Natural killer cell (primary cell): ENCODE results near the gene CEP152. TPM values are rescaled to one million over a fixed set of nuclear protein-coding genes. Genes with fewer than 3 reads are reported as not detected.

Experiments used
- ATAC-seq, 3 donors: fragments of 150-1000 bp in 2 of 3; fragments of 200-7000 bp in 1 of 3; cut with Tn5 transposase; 1 replicate in 1 of 3; 2 replicates in 2 of 3; pipeline ENCODE4 v1.10.0; 2021; ENCODE audit warnings: mild to moderate bottlenecking in 2 of 3, moderate library complexity in 2 of 3
- DNase-seq, 2 donors: peaks; one replicate each; pipeline versions ENCODE4 v3.0.0 to v3.0.0-alpha.2; 2013 to 2021; ENCODE audit warnings: mixed read lengths in 1 of 2
- H3K27ac ChIP-seq: one replicate; pipeline ENCODE4 v1.5.1; 2013; ENCODE audit warnings: mild to moderate bottlenecking, low read length
- H3K27me3 ChIP-seq: one replicate; pipeline ENCODE4 v1.6.1; 2013; ENCODE audit warnings: low read length; ENCODE audit not compliant: control insufficient read depth, insufficient read depth
- H3K36me3 ChIP-seq: one replicate; pipeline ENCODE4 v1.6.1; 2013; ENCODE audit warnings: low read length; ENCODE audit not compliant: control insufficient read depth, insufficient read depth
- H3K4me1 ChIP-seq: one replicate; pipeline ENCODE4 v1.6.1; 2013; ENCODE audit warnings: low read length; ENCODE audit not compliant: control insufficient read depth, insufficient read depth
- H3K4me3 ChIP-seq: one replicate; pipeline ENCODE4 v1.5.1; 2013; ENCODE audit warnings: low read length
- H3K9me3 ChIP-seq: one replicate; pipeline ENCODE4 v1.6.1; 2013; ENCODE audit warnings: low read length; ENCODE audit not compliant: control insufficient read depth, insufficient read depth
- H3K27ac Mint-ChIP-seq, 2 donors: one replicate each; pipeline ENCODE4 v1.8.0; 2022; ENCODE audit warnings: mild to moderate bottlenecking in 2 of 2, mixed read lengths in 2 of 2, moderate library complexity in 1 of 2
- H3K27me3 Mint-ChIP-seq, 2 donors: one replicate each; pipeline ENCODE4 v1.8.0; 2022; ENCODE audit warnings: low read depth in 2 of 2, mixed read lengths in 2 of 2
- H3K36me3 Mint-ChIP-seq: one replicate; pipeline ENCODE4 v1.8.0; 2022; ENCODE audit warnings: mixed read lengths
- H3K4me1 Mint-ChIP-seq, 2 donors: one replicate each; pipeline ENCODE4 v1.8.0; 2022; ENCODE audit warnings: mixed read lengths in 2 of 2
- H3K4me3 Mint-ChIP-seq: one replicate; pipeline ENCODE4 v1.8.0; 2022; ENCODE audit warnings: mild to moderate bottlenecking, moderate library complexity, mixed read lengths
- H3K9me3 Mint-ChIP-seq, 2 donors: one replicate each; pipeline ENCODE4 v1.8.0; 2022; ENCODE audit warnings: mixed read lengths in 2 of 2
- CTCF ChIP-seq: fragments of 200-600 bp; IDR thresholded peaks from one replicate; pipeline ENCODE4 v1.8.0; 2022; ENCODE audit warnings: antibody characterized with exemption
- WGBS: methylation state at CpG from one replicate; pipeline ENCODE4 v1.1.7; 2013; ENCODE audit warnings: missing lambda C conversion rate; ENCODE audit not compliant: insufficient coverage; 5-methylcytosine and 5-hydroxymethylcytosine counted together
- intact Hi-C: fragments of 100-400 bp; cut with micrococcal nuclease; formaldehyde crosslinking; loops from one replicate; pipeline ENCODE4 v1.14.2; 2022
- total RNA-seq, 4 donors: library from RNA; stranded (reverse); fragments of 120-200 nt in 1 of 4; gene quantifications; one replicate each; pipeline versions ENCODE4 v1.2.3 to v1.2.4, GENCODE V29; 2013 to 2022

CEP152 gene
- total RNA-seq, 3 donors from 2014 or later (not counting 1 experiment from before 2014, with no cell fraction given), result 7.2 to 11.4 (median 9.2) TPM

GRCh38 chr15:48825075-48825474 lies 14.2 kb upstream of the CEP152 start:
- intact Hi-C loops, result no loop called here
- H3K4me3 Mint-ChIP-seq, result no peak overlapping the region
- no peaks in the 10 kb centered on the region for H3K36me3 ChIP-seq
- H3K27ac Mint-ChIP-seq, result no peak overlapping the region
- H3K9me3 Mint-ChIP-seq, result no peaks in the 10 kb centered on the region
- no peaks in the 10 kb centered on the region for H3K36me3 Mint-ChIP-seq
- no peak for DNase-seq
- H3K9me3 ChIP-seq, result no peaks in the 10 kb centered on the region
- no peaks in the 10 kb centered on the region for H3K4me1 ChIP-seq
- no peak overlapping the region for H3K4me3 ChIP-seq
- TF ChIP-seq CTCF, result no peak
- no peak for ATAC-seq
- H3K4me1 Mint-ChIP-seq, result no peaks in the 10 kb centered on the region
- H3K27me3 Mint-ChIP-seq, result peaks cover 9 to 37% of the 10 kb centered on the region in 2 donors
- peaks cover 5% of the 10 kb centered on the region for H3K27me3 ChIP-seq
- WGBS, result 100% methylated on average over 1 of the region's 1 CpG
- no peak overlapping the region for H3K27ac ChIP-seq

- no peak overlapping the region for H3K27ac Mint-ChIP-seq
- no peaks in the 10 kb centered on the region for H3K36me3 Mint-ChIP-seq
- intact Hi-C loops, result no loop called here
- ATAC-seq (no peak), DNase-seq (no peak)
- Histone ChIP-seq H3K9me3 (no peaks in the 10 kb centered on the region), H3K36me3 (no peaks in the 10 kb centered on the region), H3K27ac (no peak overlapping the region), H3K27me3 (peaks cover 5% of the 10 kb centered on the region), H3K4me3 (no peak overlapping the region), H3K4me1 (no peaks in the 10 kb centered on the region)
- no peaks in the 10 kb centered on the region for H3K9me3 Mint-ChIP-seq
- TF ChIP-seq CTCF, result no peak
- H3K27me3 Mint-ChIP-seq, result peaks cover 9 to 37% of the 10 kb centered on the region in 2 donors
- WGBS, result no CpG with 5 or more reads among the region's 1 CpG
- no peak overlapping the region for H3K4me3 Mint-ChIP-seq
- H3K4me1 Mint-ChIP-seq, result no peaks in the 10 kb centered on the region
Observed at GRCh38 chr15:48823706-48824105, 12.8 kb upstream of the CEP152 start.

- no peaks in the 10 kb centered on the region for H3K36me3 ChIP-seq
- no peak for TF ChIP-seq CTCF
- H3K27ac ChIP-seq, result no peak overlapping the region
- ATAC-seq, result no peak
- H3K4me1 ChIP-seq, result no peaks in the 10 kb centered on the region
- H3K27me3 ChIP-seq, result peaks cover 2% of the 10 kb centered on the region
- DNase-seq, result no peak
- no peaks in the 10 kb centered on the region for H3K4me1 Mint-ChIP-seq
- no peak overlapping the region for H3K4me3 ChIP-seq
- no peak overlapping the region for H3K27ac Mint-ChIP-seq
- no peaks in the 10 kb centered on the region for H3K9me3 Mint-ChIP-seq
- intact Hi-C loops, result no loop called here
- no peaks in the 10 kb centered on the region for H3K36me3 Mint-ChIP-seq
- no peak overlapping the region for H3K4me3 Mint-ChIP-seq
- WGBS, result 65% methylated on average over 1 of the region's 1 CpG
- no peaks in the 10 kb centered on the region for H3K9me3 ChIP-seq
- peaks cover 9 to 37% of the 10 kb centered on the region in 2 donors for H3K27me3 Mint-ChIP-seq
Observed at GRCh38 chr15:48823237-48823636, 12.4 kb upstream of the CEP152 start.

- no peak overlapping the region for H3K27ac Mint-ChIP-seq
- H3K4me1 ChIP-seq, result peaks cover 15% of the 10 kb centered on the region
- no peaks in the 10 kb centered on the region for H3K27me3 ChIP-seq
- H3K27ac ChIP-seq, result no peak overlapping the region
- 96% methylated on average over 2 of the region's 2 CpGs for WGBS
- intact Hi-C loops, result no loop called here
- no peak for DNase-seq
- H3K36me3 ChIP-seq, result no peaks in the 10 kb centered on the region
- no peak overlapping the region for H3K4me3 ChIP-seq
- no peaks in the 10 kb centered on the region for H3K9me3 ChIP-seq
- H3K27me3 Mint-ChIP-seq, result peaks cover 10 to 25% of the 10 kb centered on the region in 2 donors
- peaks cover 23% of the 10 kb centered on the region in 2 donors for H3K4me1 Mint-ChIP-seq
- no peaks in the 10 kb centered on the region for H3K9me3 Mint-ChIP-seq
- no peaks in the 10 kb centered on the region for H3K36me3 Mint-ChIP-seq
- no peak for ATAC-seq
- TF ChIP-seq CTCF, result no peak
- H3K4me3 Mint-ChIP-seq, result no peak overlapping the region
Observed at GRCh38 chr15:48814286-48814685, 3.4 kb upstream of the CEP152 start.
